Fibroblast of pulmonary artery (primary cell): Measurements from ENCODE around the gene MSRB3.

Experiments used
- DNase-seq: peaks from one replicate; pipeline ENCODE4 v3.0.0-alpha.2; 2010; ENCODE audit warnings: low read depth
- H3K4me3 ChIP-seq: replicated peaks from 2 replicates; pipeline ENCODE4 v1.5.1; 2011; ENCODE audit warnings: low read depth, mild to moderate bottlenecking, control low read depth, low read length, moderate library complexity
- TF ChIP-seq, protein P1 (sequence below): IDR thresholded peaks from 2 replicates; pipeline ENCODE4 v1.5.1; 2011; ENCODE audit warnings: mild to moderate bottlenecking, control low read depth, low read length, inconsistent platforms; ENCODE audit errors: missing control alignments

MSRB3 gene

DNA sequence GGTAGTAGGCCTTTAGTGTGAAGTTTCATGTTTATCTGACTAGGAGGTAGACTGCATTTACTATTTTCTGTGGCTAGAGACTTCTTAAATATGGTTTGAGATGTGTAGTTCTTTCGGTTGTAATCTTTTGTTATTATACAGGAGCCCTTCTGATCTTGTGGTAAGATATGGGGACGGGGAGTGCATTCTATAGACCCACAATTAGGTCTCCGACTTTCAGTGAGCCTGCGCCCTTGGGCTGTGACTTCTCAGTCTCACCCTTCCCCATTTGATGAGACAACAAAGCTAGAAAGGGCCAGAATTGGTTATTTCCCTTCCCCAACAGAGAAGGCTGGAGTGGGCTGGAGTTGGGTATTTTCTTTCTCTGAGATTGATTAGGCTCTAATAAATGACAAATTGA lies 130.0 kb downstream of the MSRB3 start:
- DNase-seq = no peak
- no peak overlapping the region for H3K4me3 ChIP-seq
- TF ChIP-seq, protein P1, sequence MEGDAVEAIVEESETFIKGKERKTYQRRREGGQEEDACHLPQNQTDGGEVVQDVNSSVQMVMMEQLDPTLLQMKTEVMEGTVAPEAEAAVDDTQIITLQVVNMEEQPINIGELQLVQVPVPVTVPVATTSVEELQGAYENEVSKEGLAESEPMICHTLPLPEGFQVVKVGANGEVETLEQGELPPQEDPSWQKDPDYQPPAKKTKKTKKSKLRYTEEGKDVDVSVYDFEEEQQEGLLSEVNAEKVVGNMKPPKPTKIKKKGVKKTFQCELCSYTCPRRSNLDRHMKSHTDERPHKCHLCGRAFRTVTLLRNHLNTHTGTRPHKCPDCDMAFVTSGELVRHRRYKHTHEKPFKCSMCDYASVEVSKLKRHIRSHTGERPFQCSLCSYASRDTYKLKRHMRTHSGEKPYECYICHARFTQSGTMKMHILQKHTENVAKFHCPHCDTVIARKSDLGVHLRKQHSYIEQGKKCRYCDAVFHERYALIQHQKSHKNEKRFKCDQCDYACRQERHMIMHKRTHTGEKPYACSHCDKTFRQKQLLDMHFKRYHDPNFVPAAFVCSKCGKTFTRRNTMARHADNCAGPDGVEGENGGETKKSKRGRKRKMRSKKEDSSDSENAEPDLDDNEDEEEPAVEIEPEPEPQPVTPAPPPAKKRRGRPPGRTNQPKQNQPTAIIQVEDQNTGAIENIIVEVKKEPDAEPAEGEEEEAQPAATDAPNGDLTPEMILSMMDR = no peak

DNA sequence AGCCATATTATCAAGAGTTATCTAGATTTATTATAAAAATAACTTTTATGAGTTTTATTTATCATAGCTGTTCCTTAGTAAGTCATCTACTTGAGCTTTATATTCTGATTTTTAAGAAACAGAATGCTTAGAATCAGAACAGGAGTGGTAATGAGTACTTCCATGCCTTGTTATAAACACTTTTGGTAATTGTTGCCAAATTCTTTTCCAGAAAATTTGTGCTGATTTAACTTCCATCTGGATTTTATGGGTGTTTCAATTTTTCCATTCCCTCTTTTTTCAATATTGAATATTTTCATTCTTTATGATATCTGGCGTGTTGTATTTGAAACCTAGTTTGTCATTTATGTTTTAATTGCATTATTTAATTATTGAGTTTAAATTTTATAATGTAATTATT lies 131.2 kb downstream of the MSRB3 start:
- no peak for DNase-seq
- no peak overlapping the region for H3K4me3 ChIP-seq
- TF ChIP-seq, protein P1 = no peak

DNA sequence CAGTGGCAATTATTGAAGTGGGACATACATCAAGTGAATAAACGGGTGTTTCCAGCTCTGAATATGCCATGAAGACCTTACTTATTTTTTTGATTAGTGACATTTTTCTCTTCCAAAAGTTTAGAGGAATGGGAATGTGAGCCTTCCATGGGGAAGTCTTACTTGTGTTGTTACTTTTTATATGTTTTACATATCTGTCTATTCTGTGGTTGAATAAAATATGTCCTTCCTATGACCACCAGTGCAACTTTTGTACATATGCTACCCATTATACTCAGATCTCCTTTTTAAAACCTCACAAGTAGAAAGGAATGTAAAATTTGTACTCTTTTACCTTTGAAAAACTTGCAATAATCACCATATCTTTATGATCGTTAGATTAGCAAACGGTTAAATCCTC lies 132.7 kb downstream of the MSRB3 start:
- TF ChIP-seq, protein P1 = no peak
- H3K4me3 ChIP-seq = no peak overlapping the region
- DNase-seq = no peak

DNA sequence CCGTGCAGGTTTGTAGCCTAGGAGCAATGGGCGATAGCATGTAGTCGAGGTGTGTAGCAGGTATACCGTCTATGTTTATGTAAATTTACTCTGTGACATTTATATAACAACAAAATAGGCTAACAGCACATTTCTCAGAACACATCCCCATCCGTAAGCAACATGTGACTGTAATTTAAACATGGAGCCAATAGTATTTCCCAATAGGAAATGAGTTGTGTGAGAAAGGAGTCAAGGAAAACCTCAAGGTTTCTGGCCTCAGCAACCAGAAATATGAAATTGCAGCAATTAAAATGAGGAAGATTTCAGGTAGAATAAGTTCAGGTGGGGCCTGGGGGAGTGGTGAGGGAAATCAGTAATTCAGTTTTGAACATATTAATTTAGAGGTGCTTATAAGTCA lies 136.0 kb downstream of the MSRB3 start:
- H3K4me3 ChIP-seq = no peak overlapping the region
- TF ChIP-seq, protein P1 = no peak
- peak; percentile 72 for DNase-seq

DNA sequence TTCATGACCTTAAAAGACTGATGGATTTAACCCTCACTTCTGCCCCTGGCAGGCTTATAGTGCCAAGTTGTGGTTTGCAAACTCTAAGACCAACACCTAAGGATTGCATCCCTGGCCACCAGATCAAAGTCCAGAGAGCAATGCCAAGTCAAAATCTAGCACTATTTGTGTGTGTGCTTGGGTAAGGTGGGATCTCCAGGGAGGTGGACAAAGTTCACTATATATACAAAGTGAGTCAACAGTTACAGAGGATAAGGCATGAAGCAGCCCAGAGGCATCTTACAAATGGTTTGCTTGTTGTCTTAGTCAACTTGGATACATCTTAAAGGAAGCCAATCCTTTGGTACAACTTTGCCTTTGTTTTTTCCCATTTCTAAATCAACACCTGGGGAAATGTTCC lies 137.3 kb downstream of the MSRB3 start:
- DNase-seq = no peak
- no peak overlapping the region for H3K4me3 ChIP-seq
- TF ChIP-seq, protein P1 = no peak

DNA sequence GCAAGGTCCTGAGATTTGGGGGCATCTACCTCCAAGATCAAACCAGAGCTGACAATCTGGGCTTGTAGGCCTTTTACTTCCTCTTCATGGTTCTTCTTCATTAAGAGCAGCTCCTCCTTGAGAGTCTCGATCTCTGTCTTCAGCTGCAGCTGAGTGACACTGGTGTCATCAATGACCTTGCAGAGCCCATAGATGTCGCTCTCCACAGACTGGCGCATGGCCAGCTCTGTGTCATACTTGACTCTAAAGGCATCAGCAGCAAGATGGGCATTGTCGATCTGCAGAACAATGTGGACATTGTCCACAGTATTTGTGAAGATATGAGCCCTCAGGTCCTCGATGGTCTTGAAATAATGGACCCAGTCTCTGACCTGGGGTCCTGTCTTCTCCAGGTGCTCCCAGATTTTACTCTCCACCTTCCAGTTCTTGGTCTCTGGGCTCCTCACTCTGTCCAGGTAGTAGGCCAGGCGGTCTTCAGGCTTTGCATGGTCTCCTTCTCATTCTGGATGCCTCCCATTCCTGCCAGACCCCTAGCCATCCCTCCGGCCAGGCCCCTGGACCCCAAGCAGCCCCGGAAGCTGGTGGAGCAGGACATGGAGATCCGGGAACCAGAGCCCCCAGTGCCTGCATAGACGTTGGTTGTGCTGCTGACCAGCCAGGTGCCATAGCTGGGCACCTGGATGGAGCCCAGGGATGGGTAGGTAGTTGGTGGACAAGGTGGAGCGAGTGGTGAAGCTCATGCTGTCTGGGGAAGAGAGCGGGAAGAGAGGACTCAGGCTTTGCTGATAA lies 141.0 kb downstream of the MSRB3 start:
- no peak overlapping the region for H3K4me3 ChIP-seq
- DNase-seq = no peak
- TF ChIP-seq, protein P1 = no peak

DNA sequence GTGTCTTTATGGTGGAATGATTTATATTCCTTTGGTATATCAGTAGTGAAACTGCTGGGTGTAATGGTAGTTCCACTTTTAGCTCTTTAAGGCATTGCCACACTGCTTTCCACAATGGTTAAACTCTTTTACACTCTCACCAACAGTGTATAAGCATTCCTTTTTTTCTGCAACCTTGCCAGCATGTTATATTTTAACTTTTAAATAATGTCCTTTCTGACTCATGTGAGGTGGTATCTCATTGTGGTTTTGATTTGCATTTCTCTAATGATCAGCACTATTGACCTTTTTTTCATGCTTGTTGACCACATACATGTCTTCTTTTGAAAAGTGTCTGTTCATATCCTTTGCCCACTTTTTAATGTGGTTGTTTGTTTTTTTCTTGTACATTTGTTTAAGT lies 142.5 kb downstream of the MSRB3 start:
- DNase-seq = no peak
- TF ChIP-seq, protein P1 = no peak
- H3K4me3 ChIP-seq = no peak overlapping the region
